HEK293 (cell line): ENCODE results near the gene ZDHHC1.

Experiments used
- CTCF ChIA-PET: fragments of 350-600 bp; formaldehyde crosslinking; extraction: SDS; loops from one replicate; lab custom pipeline; 2021; ENCODE audit warnings: antibody characterized with exemption; lab: Yijun Ruan, JAX
- POLR2A ChIA-PET: fragments of 300-600 bp; formaldehyde crosslinking; extraction: SDS; loops from one replicate; lab custom pipeline; 2020; ENCODE audit warnings: antibody characterized with exemption, inconsistent platforms; lab: Yijun Ruan, JAX
- H3K27ac ChIP-seq: fragments of 200-500 bp; sonication (Bioruptor generic); 2 replicates; pipeline ENCODE4 v1.5.1; 2014; ENCODE audit warnings: low read depth, low read length, control low read depth, inconsistent platforms; ENCODE audit errors: extremely low read depth
- H3K36me3 ChIP-seq, 2 experiments: fragments of 200-500 bp in 1 of 2; sonication (Bioruptor generic) in 1 of 2; 1 replicate in 1 of 2; 2 replicates in 1 of 2; pipeline ENCODE4 v1.5.1; 2014 to 2017; ENCODE audit warnings: inconsistent platforms in 2 of 2, low read length in 2 of 2; ENCODE audit not compliant: control insufficient read depth in 2 of 2, insufficient read depth in 1 of 2
- H3K4me1 ChIP-seq: fragments of 200-500 bp; sonication (Bioruptor generic); 2 replicates; pipeline ENCODE4 v1.5.1; 2014; ENCODE audit warnings: mild to moderate bottlenecking, low read length, inconsistent platforms; ENCODE audit not compliant: control insufficient read depth, insufficient read depth
- H3K4me3 ChIP-seq: 2 replicates; pipeline ENCODE4 v1.5.1; 2011; ENCODE audit warnings: low read depth, mild to moderate bottlenecking, control low read depth, low read length, moderate library complexity
- H3K9me3 ChIP-seq: fragments of 200-500 bp; sonication (Bioruptor generic); 2 replicates; pipeline ENCODE4 v1.5.1; 2014; ENCODE audit warnings: low read depth, low read length, inconsistent platforms; ENCODE audit not compliant: control insufficient read depth, insufficient read depth
- KLF7 ChIP-seq: fragments of 450-650 bp; formaldehyde crosslinking; IDR thresholded peaks from 2 replicates; pipeline ENCODE4 v1.5.1; 2016; ENCODE audit warnings: missing biosample characterization, missing genetic modification characterization, borderline replicate concordance
- ZBTB8A ChIP-seq: fragments of 450-650 bp; formaldehyde crosslinking; IDR thresholded peaks from 2 replicates; pipeline ENCODE4 v1.5.1; 2016; ENCODE audit warnings: missing biosample characterization, missing genetic modification characterization
- ZNF133 ChIP-seq: fragments of 450-650 bp; formaldehyde crosslinking; IDR thresholded peaks from 2 replicates; pipeline ENCODE4 v1.5.1; 2016; ENCODE audit warnings: missing biosample characterization, missing genetic modification characterization
- ZNF266 ChIP-seq: fragments of 450-650 bp; formaldehyde crosslinking; IDR thresholded peaks from 2 replicates; pipeline ENCODE4 v1.5.1; 2016; ENCODE audit warnings: missing biosample characterization, missing genetic modification characterization, low read depth
- ZNF324 ChIP-seq: fragments of 450-650 bp; formaldehyde crosslinking; IDR thresholded peaks from 2 replicates; pipeline ENCODE4 v1.5.1; 2016; ENCODE audit warnings: missing biosample characterization, missing genetic modification characterization
- ZNF391 ChIP-seq: fragments of 450-650 bp; formaldehyde crosslinking; IDR thresholded peaks from 2 replicates; pipeline ENCODE4 v1.5.1; 2016; ENCODE audit warnings: low read depth, missing biosample characterization, missing genetic modification characterization, borderline replicate concordance
- ZNF394 ChIP-seq: fragments of 450-650 bp; formaldehyde crosslinking; IDR thresholded peaks from 2 replicates; pipeline ENCODE4 v1.5.1; 2016; ENCODE audit warnings: missing biosample characterization, missing genetic modification characterization, mild to moderate bottlenecking, moderate library complexity, borderline replicate concordance
- ZNF404 ChIP-seq: fragments of 450-650 bp; formaldehyde crosslinking; IDR thresholded peaks from 2 replicates; pipeline ENCODE4 v1.5.1; 2017; ENCODE audit warnings: missing biosample characterization, missing genetic modification characterization
- ZNF473 ChIP-seq: fragments of 450-650 bp; formaldehyde crosslinking; IDR thresholded peaks from 2 replicates; pipeline ENCODE4 v1.5.1; 2017; ENCODE audit warnings: missing biosample characterization, missing genetic modification characterization
- ZNF610 ChIP-seq: fragments of 450-650 bp; formaldehyde crosslinking; IDR thresholded peaks from 2 replicates; pipeline ENCODE4 v1.5.1; 2016; ENCODE audit warnings: missing biosample characterization, missing genetic modification characterization, borderline replicate concordance
- ZNF626 ChIP-seq: fragments of 450-650 bp; sonication (Bioruptor Pico); formaldehyde crosslinking; IDR thresholded peaks from 2 replicates; pipeline ENCODE4 v1.5.1; 2018; ENCODE audit warnings: missing biosample characterization, missing genetic modification characterization, inconsistent platforms
- ZNF792 ChIP-seq: fragments of 450-650 bp; formaldehyde crosslinking; IDR thresholded peaks from 2 replicates; pipeline ENCODE4 v1.5.1; 2016; ENCODE audit warnings: missing biosample characterization, missing genetic modification characterization
- ZXDB ChIP-seq: fragments of 450-650 bp; formaldehyde crosslinking; IDR thresholded peaks from 2 replicates; pipeline ENCODE4 v1.5.1; 2016; ENCODE audit warnings: missing biosample characterization, missing genetic modification characterization
- TF ChIP-seq, protein P1 (sequence below): fragments of 450-650 bp; formaldehyde crosslinking; IDR thresholded peaks from 2 replicates; pipeline ENCODE4 v1.5.1; 2016; ENCODE audit warnings: missing biosample characterization, missing genetic modification characterization
- TF ChIP-seq, protein P2 (sequence below): fragments of 450-650 bp; formaldehyde crosslinking; IDR thresholded peaks from 2 replicates; pipeline ENCODE4 v1.5.1; 2016; ENCODE audit warnings: missing biosample characterization, missing genetic modification characterization
- TF ChIP-seq, protein P3 (sequence below): fragments of 450-650 bp; formaldehyde crosslinking; IDR thresholded peaks from 2 replicates; pipeline ENCODE4 v1.5.1; 2016; ENCODE audit warnings: missing biosample characterization, missing genetic modification characterization

The ZDHHC1 gene

DNA sequence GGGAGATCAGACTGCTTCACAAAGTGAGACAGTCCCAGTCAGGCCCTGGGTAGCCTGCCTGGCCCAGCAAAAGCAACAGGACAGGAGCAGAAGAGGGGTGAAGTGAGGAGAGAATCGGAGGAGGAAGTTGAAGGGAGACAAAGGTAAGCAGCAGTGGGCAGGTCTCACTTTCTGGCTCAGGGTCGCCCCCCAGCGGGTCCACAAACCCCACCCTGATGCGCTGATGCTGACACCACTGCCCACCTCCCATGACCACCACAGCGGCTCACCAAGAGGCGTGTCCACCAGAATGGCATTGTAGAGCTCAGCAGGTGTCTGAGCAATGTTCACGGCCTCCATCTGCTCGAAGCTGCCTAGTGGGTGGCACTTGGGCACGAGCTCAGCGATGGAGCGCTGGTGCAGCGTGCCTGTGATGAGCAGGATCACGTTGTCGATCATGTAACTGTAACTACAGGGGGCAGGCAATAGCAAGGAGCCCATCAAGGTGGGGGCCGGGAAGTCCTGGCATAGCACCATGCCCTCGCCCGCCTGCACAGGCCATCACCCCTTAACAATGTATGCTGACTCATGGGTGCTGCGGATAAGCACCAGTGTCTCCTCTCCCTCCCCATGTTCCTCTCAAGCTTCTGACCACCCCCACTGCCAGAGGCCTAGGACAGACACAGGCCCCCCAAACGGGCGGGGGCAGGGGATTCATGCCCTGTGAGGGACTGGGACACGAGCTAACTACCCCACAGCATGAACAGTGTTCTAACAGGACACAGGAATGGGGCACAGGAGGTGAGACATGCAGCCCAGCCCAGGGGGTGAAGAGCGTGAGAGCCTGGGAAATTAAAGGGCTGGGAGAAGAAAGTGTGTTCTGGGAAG, 28.2 kb upstream of the ZDHHC1 start:
- H3K36me3 ChIP-seq = peaks cover 0 to 77% of the 10 kb centered on the region in 2 experiments; a peak in 1 of 3 replicates
- no peak overlapping the region for H3K4me3 ChIP-seq
- H3K27ac ChIP-seq = no peak overlapping the region
- POLR2A ChIA-PET = interaction anchor here (1.6 kb wide), 1 partner anchor 14 kb away, joined by 3 read pairs; the partner anchor contains the start of gene HSD11B2
- CTCF ChIA-PET = interaction anchor here (0.6 to 1.7 kb wide), 6 partner anchors 9 to 223 kb away, joined by 3 to 12 read pairs (median 4); no protein-coding TSS in a partner anchor
- no peaks in the 10 kb centered on the region for H3K9me3 ChIP-seq
- H3K4me1 ChIP-seq = no peaks in the 10 kb centered on the region
- TF ChIP-seq ZNF324 (tag by site-specific recombination) = no peak
- no peak for TF ChIP-seq ZNF626 (tag by site-specific recombination)
- TF ChIP-seq, protein P1, sequence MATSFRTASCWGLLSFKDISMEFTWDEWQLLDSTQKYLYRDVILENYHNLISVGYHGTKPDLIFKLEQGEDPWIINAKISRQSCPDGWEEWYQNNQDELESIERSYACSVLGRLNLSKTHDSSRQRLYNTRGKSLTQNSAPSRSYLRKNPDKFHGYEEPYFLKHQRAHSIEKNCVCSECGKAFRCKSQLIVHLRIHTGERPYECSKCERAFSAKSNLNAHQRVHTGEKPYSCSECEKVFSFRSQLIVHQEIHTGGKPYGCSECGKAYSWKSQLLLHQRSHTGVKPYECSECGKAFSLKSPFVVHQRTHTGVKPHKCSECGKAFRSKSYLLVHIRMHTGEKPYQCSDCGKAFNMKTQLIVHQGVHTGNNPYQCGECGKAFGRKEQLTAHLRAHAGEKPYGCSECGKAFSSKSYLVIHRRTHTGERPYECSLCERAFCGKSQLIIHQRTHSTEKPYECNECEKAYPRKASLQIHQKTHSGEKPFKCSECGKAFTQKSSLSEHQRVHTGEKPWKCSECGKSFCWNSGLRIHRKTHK (tag by site-specific recombination) = no peak
- no peak for TF ChIP-seq ZNF610 (tag by site-specific recombination)
- no peak for TF ChIP-seq ZBTB8A (tag by site-specific recombination)
- no peak for TF ChIP-seq ZXDB (tag by site-specific recombination)
- TF ChIP-seq ZNF473 (tag by site-specific recombination) = no peak
- TF ChIP-seq, protein P2, sequence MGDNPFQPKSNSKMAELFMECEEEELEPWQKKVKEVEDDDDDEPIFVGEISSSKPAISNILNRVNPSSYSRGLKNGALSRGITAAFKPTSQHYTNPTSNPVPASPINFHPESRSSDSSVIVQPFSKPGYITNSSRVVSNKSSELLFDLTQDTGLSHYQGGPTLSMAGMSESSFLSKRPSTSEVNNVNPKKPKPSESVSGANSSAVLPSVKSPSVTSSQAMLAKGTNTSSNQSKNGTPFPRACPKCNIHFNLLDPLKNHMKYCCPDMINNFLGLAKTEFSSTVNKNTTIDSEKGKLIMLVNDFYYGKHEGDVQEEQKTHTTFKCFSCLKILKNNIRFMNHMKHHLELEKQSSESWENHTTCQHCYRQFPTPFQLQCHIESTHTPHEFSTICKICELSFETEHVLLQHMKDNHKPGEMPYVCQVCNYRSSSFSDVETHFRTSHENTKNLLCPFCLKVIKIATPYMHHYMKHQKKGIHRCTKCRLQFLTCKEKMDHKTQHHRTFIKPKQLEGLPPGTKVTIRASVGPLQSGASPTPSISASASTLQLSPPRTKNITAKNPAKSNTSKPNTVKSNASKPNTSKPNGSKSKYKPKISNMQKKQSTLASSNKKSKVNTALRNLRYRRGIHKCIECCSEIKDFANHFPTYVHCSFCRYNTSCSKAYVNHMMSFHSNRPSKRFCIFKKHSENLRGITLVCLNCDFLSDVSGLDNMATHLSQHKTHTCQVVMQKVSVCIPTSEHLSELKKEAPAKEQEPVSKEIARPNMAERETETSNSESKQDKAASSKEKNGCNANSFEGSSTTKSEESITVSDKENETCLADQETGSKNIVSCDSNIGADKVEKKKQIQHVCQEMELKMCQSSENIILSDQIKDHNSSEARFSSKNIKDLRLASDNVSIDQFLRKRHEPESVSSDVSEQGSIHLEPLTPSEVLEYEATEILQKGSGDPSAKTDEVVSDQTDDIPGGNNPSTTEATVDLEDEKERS (tag by site-specific recombination) = no peak
- TF ChIP-seq ZNF391 = no peak
- TF ChIP-seq ZNF394 (tag by site-specific recombination) = no peak
- TF ChIP-seq KLF7 (tag by site-specific recombination) = no peak
- TF ChIP-seq, protein P3, sequence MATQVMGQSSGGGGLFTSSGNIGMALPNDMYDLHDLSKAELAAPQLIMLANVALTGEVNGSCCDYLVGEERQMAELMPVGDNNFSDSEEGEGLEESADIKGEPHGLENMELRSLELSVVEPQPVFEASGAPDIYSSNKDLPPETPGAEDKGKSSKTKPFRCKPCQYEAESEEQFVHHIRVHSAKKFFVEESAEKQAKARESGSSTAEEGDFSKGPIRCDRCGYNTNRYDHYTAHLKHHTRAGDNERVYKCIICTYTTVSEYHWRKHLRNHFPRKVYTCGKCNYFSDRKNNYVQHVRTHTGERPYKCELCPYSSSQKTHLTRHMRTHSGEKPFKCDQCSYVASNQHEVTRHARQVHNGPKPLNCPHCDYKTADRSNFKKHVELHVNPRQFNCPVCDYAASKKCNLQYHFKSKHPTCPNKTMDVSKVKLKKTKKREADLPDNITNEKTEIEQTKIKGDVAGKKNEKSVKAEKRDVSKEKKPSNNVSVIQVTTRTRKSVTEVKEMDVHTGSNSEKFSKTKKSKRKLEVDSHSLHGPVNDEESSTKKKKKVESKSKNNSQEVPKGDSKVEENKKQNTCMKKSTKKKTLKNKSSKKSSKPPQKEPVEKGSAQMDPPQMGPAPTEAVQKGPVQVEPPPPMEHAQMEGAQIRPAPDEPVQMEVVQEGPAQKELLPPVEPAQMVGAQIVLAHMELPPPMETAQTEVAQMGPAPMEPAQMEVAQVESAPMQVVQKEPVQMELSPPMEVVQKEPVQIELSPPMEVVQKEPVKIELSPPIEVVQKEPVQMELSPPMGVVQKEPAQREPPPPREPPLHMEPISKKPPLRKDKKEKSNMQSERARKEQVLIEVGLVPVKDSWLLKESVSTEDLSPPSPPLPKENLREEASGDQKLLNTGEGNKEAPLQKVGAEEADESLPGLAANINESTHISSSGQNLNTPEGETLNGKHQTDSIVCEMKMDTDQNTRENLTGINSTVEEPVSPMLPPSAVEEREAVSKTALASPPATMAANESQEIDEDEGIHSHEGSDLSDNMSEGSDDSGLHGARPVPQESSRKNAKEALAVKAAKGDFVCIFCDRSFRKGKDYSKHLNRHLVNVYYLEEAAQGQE (tag by site-specific recombination) = no peak
- no peak for TF ChIP-seq ZNF404 (tag by site-specific recombination)
- TF ChIP-seq ZNF266 (tag by site-specific recombination) = no peak
- no peak for TF ChIP-seq ZNF792 (tag by site-specific recombination)
- TF ChIP-seq ZNF133 (tag by site-specific recombination) = no peak
